Suprapubic skin (tissue), 4 donors: ENCODE data around the gene STK32B. TPM values are rescaled to one million over a fixed set of nuclear protein-coding genes. Genes with fewer than 3 reads are reported as not detected.

Experiments used
- DNase-seq, 2 donors: peaks; one replicate each; pipeline ENCODE4 v3.0.0-alpha.2; 2019; ENCODE audit warnings: low spot score in 2 of 2
- H3K27ac ChIP-seq: fragments of 200-600 bp; sonication (generic); one replicate; pipeline ENCODE4 v1.5.1; 2019
- H3K27me3 ChIP-seq: fragments of 200-600 bp; sonication (generic); one replicate; pipeline ENCODE4 v1.5.1; 2019
- H3K36me3 ChIP-seq: fragments of 200-600 bp; sonication (generic); one replicate; pipeline ENCODE4 v1.5.1; 2019
- H3K4me1 ChIP-seq: fragments of 200-600 bp; sonication (generic); one replicate; pipeline ENCODE4 v1.5.1; 2019
- H3K4me3 ChIP-seq: fragments of 200-600 bp; sonication (generic); one replicate; pipeline ENCODE4 v1.5.1; 2019; ENCODE audit warnings: mild to moderate bottlenecking
- H3K9me3 ChIP-seq: fragments of 200-600 bp; sonication (generic); one replicate; pipeline ENCODE4 v1.5.1; 2019
- EP300 ChIP-seq: sonication (generic); formaldehyde crosslinking; IDR thresholded peaks from one replicate; pipeline ENCODE4 v1.6.1; 2017; ENCODE audit warnings: antibody characterized with exemption
- POLR2A ChIP-seq, 2 donors: fragments of 450-650 bp; IDR thresholded peaks; one replicate each; pipeline ENCODE4 v1.6.1; 2017; ENCODE audit warnings: antibody characterized with exemption in 2 of 2, mild to moderate bottlenecking in 2 of 2, moderate library complexity in 2 of 2
- POLR2AphosphoS5 ChIP-seq, 3 donors: sonication (generic); formaldehyde crosslinking; IDR thresholded peaks; one replicate each; pipeline ENCODE4 v1.6.1; 2017; ENCODE audit warnings: antibody characterized with exemption in 3 of 3
- WGBS: methylation state at CpG from one replicate; pipeline ENCODE4 v1.1.5; 2018; 5-methylcytosine and 5-hydroxymethylcytosine counted together
- total RNA-seq, 4 donors: library from RNA; depleted of rRNA; stranded (reverse); fragments of >200 nt; gene quantifications; one replicate each; pipeline ENCODE4 v1.1.0, GENCODE V29; 2016
- TF ChIP-seq, protein P1 (sequence below), 2 donors: fragments of 200-600 bp in 1 of 2; fragments of 450-650 bp in 1 of 2; sonication (generic) in 1 of 2; IDR thresholded peaks; one replicate each; pipeline ENCODE4 v1.5.1; 2016 to 2019; ENCODE audit warnings: antibody characterized with exemption in 2 of 2, mild to moderate bottlenecking in 1 of 2, moderate library complexity in 1 of 2

Gene STK32B
- total RNA-seq, 4 donors from 2014 or later: 0.76 to 2.2 (median 1.2) TPM

DNA sequence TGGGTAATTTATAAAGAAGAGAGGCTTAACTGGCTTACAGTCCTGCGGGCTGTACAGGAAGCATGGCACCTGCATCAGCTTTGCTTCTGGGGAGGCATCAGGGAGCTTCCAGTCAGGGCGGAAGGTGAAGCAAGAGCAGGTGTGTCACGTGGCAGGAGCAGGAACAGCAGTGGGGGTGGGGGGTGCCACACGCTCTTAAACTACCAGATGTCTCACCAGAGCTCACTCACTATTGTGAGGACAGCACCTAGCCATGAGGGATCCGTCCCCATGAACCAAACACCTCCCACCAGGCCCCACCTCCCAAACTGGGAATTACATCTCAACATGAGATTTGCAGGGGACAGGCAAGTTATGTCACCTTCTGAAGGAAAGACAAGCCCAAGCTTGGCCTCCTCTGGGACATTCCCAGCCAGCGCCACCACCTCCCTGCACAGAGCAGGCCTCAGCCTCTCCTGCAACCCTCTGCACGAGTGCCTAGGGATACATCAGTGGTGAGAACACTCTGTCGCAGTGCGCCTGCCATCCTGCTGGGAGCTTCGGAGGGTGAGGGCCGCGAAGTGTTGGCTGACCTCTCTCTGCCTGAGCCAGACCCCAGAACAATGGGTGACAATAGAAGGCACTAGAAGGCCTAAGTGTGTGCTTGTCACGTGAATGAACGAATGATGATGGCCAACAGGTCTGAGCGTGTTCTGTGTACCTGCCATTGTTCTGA, 412.8 kb downstream of the STK32B start:
- H3K27me3 ChIP-seq: no peaks in the 10 kb centered on the region
- DNase-seq: peak in 1 of 2 donors; percentile 61
- no peaks in the 10 kb centered on the region for H3K4me1 ChIP-seq
- H3K4me3 ChIP-seq: no peak overlapping the region
- 92% methylated on average over 14 of the region's 15 CpGs for WGBS
- no peak for TF ChIP-seq EP300
- H3K27ac ChIP-seq: no peak overlapping the region
- H3K36me3 ChIP-seq: no peaks in the 10 kb centered on the region
- H3K9me3 ChIP-seq: no peaks in the 10 kb centered on the region

DNA sequence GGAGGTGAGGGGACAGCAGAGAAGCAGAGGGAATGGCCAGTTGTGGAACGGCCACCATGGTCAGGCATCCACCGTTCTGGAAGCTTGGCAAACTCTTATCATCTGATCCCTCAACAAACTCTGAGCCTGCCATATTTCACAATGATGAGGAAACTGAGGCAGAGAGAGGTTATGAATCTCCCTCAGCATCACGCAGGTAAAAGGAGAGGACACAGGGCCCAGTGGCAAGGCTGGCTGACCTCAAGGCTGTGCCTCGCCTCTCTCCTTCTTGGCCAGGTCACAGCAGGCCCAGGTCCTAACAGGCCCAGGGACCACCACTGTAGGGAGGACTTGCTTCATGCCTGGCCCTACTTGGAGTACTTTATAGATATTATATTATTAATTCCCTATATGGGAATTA, 414.2 kb downstream of the STK32B start:
- peak in 1 of 2 donors; percentile 47 for DNase-seq
- no peaks in the 10 kb centered on the region for H3K27me3 ChIP-seq
- H3K4me1 ChIP-seq: no peaks in the 10 kb centered on the region
- TF ChIP-seq POLR2A (IDR thresholded peaks at IDR 0.05) (no peak), POLR2AphosphoS5 (IDR thresholded peaks at IDR 0.05) (no peak), EP300 (no peak)
- TF ChIP-seq, protein P1, sequence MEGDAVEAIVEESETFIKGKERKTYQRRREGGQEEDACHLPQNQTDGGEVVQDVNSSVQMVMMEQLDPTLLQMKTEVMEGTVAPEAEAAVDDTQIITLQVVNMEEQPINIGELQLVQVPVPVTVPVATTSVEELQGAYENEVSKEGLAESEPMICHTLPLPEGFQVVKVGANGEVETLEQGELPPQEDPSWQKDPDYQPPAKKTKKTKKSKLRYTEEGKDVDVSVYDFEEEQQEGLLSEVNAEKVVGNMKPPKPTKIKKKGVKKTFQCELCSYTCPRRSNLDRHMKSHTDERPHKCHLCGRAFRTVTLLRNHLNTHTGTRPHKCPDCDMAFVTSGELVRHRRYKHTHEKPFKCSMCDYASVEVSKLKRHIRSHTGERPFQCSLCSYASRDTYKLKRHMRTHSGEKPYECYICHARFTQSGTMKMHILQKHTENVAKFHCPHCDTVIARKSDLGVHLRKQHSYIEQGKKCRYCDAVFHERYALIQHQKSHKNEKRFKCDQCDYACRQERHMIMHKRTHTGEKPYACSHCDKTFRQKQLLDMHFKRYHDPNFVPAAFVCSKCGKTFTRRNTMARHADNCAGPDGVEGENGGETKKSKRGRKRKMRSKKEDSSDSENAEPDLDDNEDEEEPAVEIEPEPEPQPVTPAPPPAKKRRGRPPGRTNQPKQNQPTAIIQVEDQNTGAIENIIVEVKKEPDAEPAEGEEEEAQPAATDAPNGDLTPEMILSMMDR (IDR thresholded peaks at IDR 0.05): no peak
- no peaks in the 10 kb centered on the region for H3K36me3 ChIP-seq
- H3K4me3 ChIP-seq: no peak overlapping the region
- no peak overlapping the region for H3K27ac ChIP-seq
- WGBS: 91% methylated on average over 4 of the region's 4 CpGs
- no peaks in the 10 kb centered on the region for H3K9me3 ChIP-seq

DNA sequence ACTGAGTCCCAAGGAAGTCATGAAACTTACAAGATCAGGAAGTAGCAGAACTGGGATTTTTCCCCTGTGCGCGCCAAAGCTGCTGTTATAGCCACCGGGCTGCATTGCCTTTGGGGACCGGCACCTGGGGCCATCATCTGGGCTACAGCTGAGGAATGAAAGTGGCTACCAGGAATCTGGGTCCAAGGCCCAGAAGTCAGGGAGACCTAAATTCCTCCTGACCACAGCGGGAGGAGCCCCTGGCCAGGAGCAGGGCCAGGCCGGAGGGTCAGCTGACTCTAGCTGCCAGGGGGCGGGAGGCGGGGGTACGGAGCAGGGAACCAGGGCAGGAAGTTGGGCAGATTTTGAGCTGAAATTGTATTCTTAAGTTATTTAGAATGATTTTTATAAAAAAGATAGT, 414.7 kb downstream of the STK32B start:
- DNase-seq: peak in 1 of 2 donors; percentile 67
- no peak overlapping the region for H3K4me3 ChIP-seq
- no peaks in the 10 kb centered on the region for H3K27me3 ChIP-seq
- no peak overlapping the region for H3K27ac ChIP-seq
- no peaks in the 10 kb centered on the region for H3K36me3 ChIP-seq
- no peaks in the 10 kb centered on the region for H3K9me3 ChIP-seq
- 92% methylated on average over 8 of the region's 9 CpGs for WGBS
- TF ChIP-seq EP300 (no peak), POLR2AphosphoS5 (IDR thresholded peaks at IDR 0.05) (no peak), POLR2A (IDR thresholded peaks at IDR 0.05) (no peak)
- TF ChIP-seq, protein P1 (IDR thresholded peaks at IDR 0.05): no peak
- no peaks in the 10 kb centered on the region for H3K4me1 ChIP-seq

DNA sequence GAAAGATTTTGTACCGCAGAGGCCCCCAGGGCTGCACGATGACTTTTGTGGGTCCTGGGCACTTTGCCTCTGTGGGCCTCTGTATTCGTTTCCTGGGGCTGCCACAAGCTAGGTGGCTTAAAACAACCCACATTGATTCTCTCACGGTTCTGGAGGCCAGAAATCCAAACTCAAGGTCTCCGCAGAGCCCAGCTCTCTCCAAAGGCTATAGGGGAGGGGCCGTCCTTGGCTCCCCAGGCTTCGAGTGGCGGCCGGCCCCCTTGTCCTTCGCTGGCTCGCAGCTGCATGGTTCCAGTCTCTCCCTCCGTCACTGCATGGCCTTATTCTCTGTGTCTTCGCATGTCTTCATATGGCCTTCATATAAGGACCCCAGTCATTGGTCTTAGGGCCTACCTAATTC, 415.8 kb downstream of the STK32B start:
- TF ChIP-seq EP300: no peak
- TF ChIP-seq POLR2AphosphoS5 (IDR thresholded peaks at IDR 0.05): no peak
- TF ChIP-seq POLR2A (IDR thresholded peaks at IDR 0.05): no peak
- TF ChIP-seq, protein P1 (IDR thresholded peaks at IDR 0.05): no peak
- no peak overlapping the region for H3K4me3 ChIP-seq
- WGBS: 91% methylated on average over 6 of the region's 13 CpGs
- H3K4me1 ChIP-seq: no peaks in the 10 kb centered on the region
- H3K27ac ChIP-seq: no peak overlapping the region
- DNase-seq: peak in 1 of 2 donors; percentile 43
- no peaks in the 10 kb centered on the region for H3K9me3 ChIP-seq
- H3K27me3 ChIP-seq: no peaks in the 10 kb centered on the region
- no peaks in the 10 kb centered on the region for H3K36me3 ChIP-seq

DNA sequence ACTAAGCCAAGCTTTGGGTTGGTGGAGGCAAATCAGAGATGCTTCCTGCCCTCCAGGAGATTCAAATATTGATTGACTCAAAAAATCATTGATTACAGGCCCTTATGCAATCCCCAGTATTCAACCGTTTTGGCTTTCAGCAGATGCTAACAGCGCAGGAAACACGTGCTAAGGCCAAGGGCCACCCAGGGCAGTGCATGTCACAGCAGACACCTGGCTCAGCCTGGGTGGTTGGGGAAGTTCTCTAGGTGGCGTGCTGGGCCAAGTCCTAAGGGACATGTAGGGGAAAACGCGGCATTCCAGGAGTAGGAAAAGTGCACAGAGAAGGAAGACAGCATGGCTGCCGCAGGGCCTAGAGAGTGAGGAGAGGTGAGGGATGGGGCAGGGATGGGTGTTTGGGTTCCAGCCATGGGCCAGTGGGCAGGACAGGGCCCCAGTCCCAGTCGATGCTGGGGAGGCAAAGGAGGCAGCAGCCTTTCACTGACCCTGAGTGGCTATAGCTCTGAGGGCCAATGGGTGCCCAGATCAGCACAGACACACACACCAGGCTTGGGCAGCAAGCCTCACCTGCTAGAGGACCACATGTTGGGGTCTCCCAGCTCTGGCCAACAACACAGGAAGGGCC, 418.0 kb downstream of the STK32B start:
- Histone ChIP-seq H3K27ac (no peak overlapping the region), H3K27me3 (no peaks in the 10 kb centered on the region), H3K4me3 (no peak overlapping the region), H3K36me3 (no peaks in the 10 kb centered on the region), H3K9me3 (no peaks in the 10 kb centered on the region), H3K4me1 (no peaks in the 10 kb centered on the region)
- DNase-seq: peak in 1 of 2 donors; percentile 67
- WGBS: 66% methylated on average over 8 of the region's 8 CpGs
- TF ChIP-seq, protein P1 (IDR thresholded peaks at IDR 0.05): no peak
- TF ChIP-seq EP300 (no peak), POLR2A (IDR thresholded peaks at IDR 0.05) (no peak), POLR2AphosphoS5 (IDR thresholded peaks at IDR 0.05) (no peak)
